Heart right ventricle (tissue), 16 donors: ENCODE measurements around the gene COL6A3. TPM values are rescaled to one million over a fixed set of nuclear protein-coding genes. Genes with fewer than 3 reads are reported as not detected.

ENCODE experiments used
- ATAC-seq, 8 donors: fragments of 200-7000 bp; cut with Tn5 transposase; one replicate each; pipeline ENCODE4 v1.9.1; 2020; ENCODE audit warnings: mild to moderate bottlenecking in 8 of 8, moderate library complexity in 8 of 8, moderate number of reproducible peaks in 1 of 8
- DNase-seq, 2 donors: peaks; one replicate each; pipeline ENCODE4 v3.0.0-alpha.2; 2020
- H3K27ac ChIP-seq, 10 donors: fragments of 200-600 bp; sonication (generic) in 2 of 10; one replicate each; pipeline versions ENCODE4 v1.5.0 to v1.8.0; 2020 to 2022; ENCODE audit warnings: mild to moderate bottlenecking in 3 of 10
- H3K27me3 ChIP-seq, 7 donors: fragments of 200-600 bp; one replicate each; pipeline ENCODE4 v1.8.0; 2021 to 2022; ENCODE audit warnings: mild to moderate bottlenecking in 2 of 7
- H3K36me3 ChIP-seq, 9 donors: fragments of 200-600 bp; sonication (generic) in 1 of 9; one replicate each; pipeline versions ENCODE4 v1.5.0 to v1.8.0; 2020 to 2022; ENCODE audit warnings: mild to moderate bottlenecking in 2 of 9
- H3K4me1 ChIP-seq, 9 donors: fragments of 200-600 bp; sonication (generic) in 1 of 9; one replicate each; pipeline versions ENCODE4 v1.5.0 to v1.8.0; 2020 to 2022; ENCODE audit warnings: mild to moderate bottlenecking in 4 of 9
- H3K4me3 ChIP-seq, 10 donors: fragments of 200-600 bp; sonication (generic) in 2 of 10; one replicate each; pipeline versions ENCODE4 v1.5.0 to v1.8.0; 2020 to 2022; ENCODE audit warnings: mild to moderate bottlenecking in 7 of 10, moderate library complexity in 2 of 10
- H3K9me3 ChIP-seq, 11 donors: fragments of 200-600 bp in 10 of 11; sonication (generic) in 2 of 11; one replicate each; pipeline versions ENCODE4 v1.5.0 to v1.8.0; 2013 to 2022; ENCODE audit warnings: mild to moderate bottlenecking in 2 of 11, control low read depth in 1 of 11, moderate library complexity in 1 of 11
- CTCF ChIP-seq, 9 donors: fragments of 200-600 bp; sonication (generic) in 2 of 9; IDR thresholded peaks; one replicate each; pipeline versions ENCODE4 v1.5.0 to v1.8.0; 2021 to 2022; ENCODE audit warnings: antibody characterized with exemption in 9 of 9, mild to moderate bottlenecking in 5 of 9, moderate library complexity in 1 of 9
- WGBS, 2 donors: extraction: QIAGEN DNeasy Blood & Tissue Kit; methylation state at CpG; one replicate each; pipeline ENCODE4 v1.1.7; 2013; ENCODE audit warnings: inconsistent platforms in 1 of 2; 5-methylcytosine and 5-hydroxymethylcytosine counted together
- intact Hi-C, 10 donors: fragments of 100-400 bp; cut with DNase I; formaldehyde crosslinking; loops; one replicate each; pipeline versions ENCODE4 v1.11.1 to v1.14.2; 2022
- polyA plus RNA-seq, 2 donors: library from polyadenylated mRNA; stranded (reverse); fragments of 200-250 nt; gene quantifications; one replicate each; pipeline ENCODE4 v1.2.3, GENCODE V29; 2013
- total RNA-seq, 10 donors: library from RNA; stranded (reverse); fragmentation: NEBNext Ultra II Directional in 3 of 10; extraction: Animal tissue kit (Norgen Biotek cat#: 25700) in 3 of 10; gene quantifications; one replicate each; pipeline versions ENCODE4 v1.2.1 to v1.2.4, GENCODE V29; 2021 to 2023
- donor health status: Arrhythmogenic right ventricular cardiomyopathy.
- donor health status: ischemic (EF 13 %, LVEDD 7.1; RV severe dilation, severe dysfunction).
- donor health status: healthy with polysubstance abuse.
- donor health status: DM: no; HTN: yes; CAD: no.
- donor health status: DM: no; HTN: no; CAD: no.
- donor health status: ischemic (EF 25% LVEDD 6.9; RV normal size, moderate dysfunction).
- donor health status: ischemic (EF 25% LVEDD 5.7; RV mildly dilated, moderate dysfunction).
- donor health status: healthy.
- donor health status: DM: yes; HTN: yes; CAD: no.
- donor health status: Ischemic cardiomyopathy.
- donor health status: ischemic (EF 35%, LVEDD 5.7; RV mildly dilated, moderate dysfunction).
- donor health status: nonischemic (EF 11% LVEDD 7.7; RV severe dilation, severe dysfunction).
- donor health status: DM: yes; HTN: yes; CAD: no.
- donor health status: PGD.
- donor health status: ischemic (EF 29% LVEDD 5.4; RV normal size, mild dysfunction).
- donor health status: nonischemic (EF 23%, LVEDD 6.1; RV moderate dilation, normal function).

Gene COL6A3
- total and polyA plus RNA-seq, 12 donors, result 27.7 to 222 (median 47.5) TPM

- H3K27me3 ChIP-seq, result peaks cover 0 to 6% (median 0%) of the 10 kb centered on the region in 7 donors
- H3K27ac ChIP-seq, result peak overlapping the region in 8 of 10 donors; percentile 5 to 63 (median 53)
- TF ChIP-seq CTCF (IDR thresholded peaks at IDR 0.05), result no peak
- H3K4me3 ChIP-seq, result peak overlapping the region in 2 of 10 donors; percentile 9 to 13
- no peaks in the 10 kb centered on the region for H3K36me3 ChIP-seq
- no peaks in the 10 kb centered on the region for H3K9me3 ChIP-seq
- intact Hi-C loops, result loop anchor here in 6 of 10 donors (5.0 to 10.0 kb wide), 5 partner anchors 80 to 280 kb away; no protein-coding TSS in a partner anchor
- DNase-seq (peak in 1 of 2 donors; percentile 23), ATAC-seq (peak in 2 of 8 donors; percentile 31 to 33)
- 43 to 51% methylated on average over 13 of the region's 13 CpGs for WGBS, 2 donors
- peaks cover 7 to 76% (median 43%) of the 10 kb centered on the region in 9 donors for H3K4me1 ChIP-seq
Observed at GRCh38 chr2:237405006-237405559, 8.9 kb downstream of the COL6A3 start.

GRCh38 chr2:237404413-237404812 lies 9.6 kb downstream of the COL6A3 start:
- intact Hi-C loops, result loop anchor here in 3 of 10 donors (10.0 kb wide), 3 partner anchors 80 to 280 kb away; no protein-coding TSS in a partner anchor
- WGBS, 2 donors, result 77 to 78% methylated on average over 2 of the region's 2 CpGs

DNA sequence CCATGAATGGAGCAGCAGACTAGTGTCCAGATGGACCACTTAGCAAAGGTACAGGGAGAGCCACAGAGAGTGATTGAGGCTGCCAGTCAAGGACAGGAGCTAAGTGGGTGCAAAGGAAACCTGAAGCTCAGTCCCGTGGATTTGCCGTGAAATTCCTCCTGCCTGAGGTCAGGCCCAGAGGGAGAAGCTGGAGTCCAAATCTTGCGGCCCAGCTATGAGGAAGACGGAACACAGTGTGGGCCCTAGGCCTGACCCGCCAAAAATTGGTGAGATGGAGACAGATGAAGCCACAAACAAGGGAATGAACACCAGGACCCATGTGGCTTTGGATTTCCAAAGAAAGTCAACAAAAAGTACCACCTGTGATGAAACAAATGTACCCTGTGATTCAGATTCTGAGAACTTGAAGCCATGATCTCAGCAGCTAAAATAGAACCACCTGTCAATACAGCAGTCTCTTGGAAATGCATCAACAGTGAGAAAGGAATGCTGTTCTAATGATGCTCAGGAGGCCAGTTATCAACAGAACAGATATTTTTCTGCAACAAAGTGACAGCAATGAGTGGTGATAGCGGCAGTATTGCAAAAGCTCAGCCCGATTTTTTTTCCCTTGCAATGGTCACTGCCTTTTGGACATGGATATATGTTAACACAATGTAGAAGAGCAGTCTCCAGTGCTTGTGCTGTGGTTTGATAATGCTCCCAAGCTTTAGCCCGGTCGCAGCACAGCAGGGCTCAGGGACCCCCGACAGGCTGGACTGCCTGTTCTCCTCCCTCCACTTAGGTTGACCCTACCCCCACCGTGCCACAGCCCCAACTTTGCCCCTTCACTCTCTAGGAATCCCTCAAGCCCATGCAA lies 10.7 kb downstream of the COL6A3 start:
- no peak overlapping the region for H3K4me3 ChIP-seq
- H3K27ac ChIP-seq, result peak overlapping the region in 6 of 10 donors; percentile 7 to 52 (median 34)
- DNase-seq (peak in 1 of 2 donors; percentile 22), ATAC-seq (peak in 7 of 8 donors; percentile 51 to 81 (median 74))
- peaks cover 0 to 13% (median 0%) of the 10 kb centered on the region in 7 donors for H3K27me3 ChIP-seq
- H3K4me1 ChIP-seq, result peaks cover 7 to 74% (median 33%) of the 10 kb centered on the region in 9 donors
- no peaks in the 10 kb centered on the region for H3K9me3 ChIP-seq
- intact Hi-C loops, result loop anchor here in 3 of 10 donors (10.0 kb wide), 3 partner anchors 78 to 278 kb away; no protein-coding TSS in a partner anchor
- 61 to 63% methylated on average over 11 of the region's 11 CpGs for WGBS, 2 donors
- no peaks in the 10 kb centered on the region for H3K36me3 ChIP-seq
- TF ChIP-seq CTCF (IDR thresholded peaks at IDR 0.05), result no peak

More at GRCh38 chr2:237404413-237404812, 9.6 kb downstream of the COL6A3 start:
- ATAC-seq (no peak), DNase-seq (no peak)
- Histone ChIP-seq H3K4me3 (no peak overlapping the region), H3K27ac (peak overlapping the region in 2 of 10 donors; percentile 5 to 54), H3K4me1 (peaks cover 7 to 76% (median 43%) of the 10 kb centered on the region in 9 donors), H3K9me3 (no peaks in the 10 kb centered on the region), H3K27me3 (peaks cover 0 to 4% (median 0%) of the 10 kb centered on the region in 7 donors), H3K36me3 (no peaks in the 10 kb centered on the region)
- no peak for TF ChIP-seq CTCF (IDR thresholded peaks at IDR 0.05)

DNA sequence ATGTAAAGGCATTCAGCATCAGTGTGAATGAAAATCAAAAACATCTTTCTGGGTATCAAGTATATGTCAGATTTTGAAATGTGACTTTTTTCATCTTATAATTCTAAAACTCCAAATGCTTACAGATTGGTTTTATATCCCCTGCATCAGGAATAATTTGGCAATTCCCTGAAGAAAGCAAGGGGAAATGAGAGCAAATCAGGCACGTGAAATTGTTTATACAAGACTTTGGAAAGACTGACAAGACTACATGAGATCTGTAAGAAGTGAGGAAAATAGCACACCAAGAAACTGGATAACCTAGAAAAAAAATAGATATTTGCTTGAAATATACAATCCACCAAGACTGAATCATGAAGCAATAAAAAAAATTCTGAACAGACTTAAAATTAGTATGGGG lies 13.8 kb downstream of the COL6A3 start:
- H3K4me1 ChIP-seq, result peaks cover 0 to 54% (median 16%) of the 10 kb centered on the region in 9 donors
- H3K27ac ChIP-seq, result no peak overlapping the region
- intact Hi-C loops, result loop anchor here in 3 of 10 donors (10.0 kb wide), 3 partner anchors 75 to 275 kb away; no protein-coding TSS in a partner anchor
- no peaks in the 10 kb centered on the region for H3K9me3 ChIP-seq
- no peak for ATAC-seq
- DNase-seq, result no peak
- WGBS, 2 donors, result 70 to 74% methylated on average over 1 of the region's 1 CpG
- H3K4me3 ChIP-seq, result no peak overlapping the region
- no peak for TF ChIP-seq CTCF (IDR thresholded peaks at IDR 0.05)
- peaks cover 0 to 18% (median 4%) of the 10 kb centered on the region in 7 donors for H3K27me3 ChIP-seq
- H3K36me3 ChIP-seq, result peaks cover 0 to 13% (median 0%) of the 10 kb centered on the region in 9 donors
